Vagina (tissue), 2 donors: Measurements from ENCODE around the gene HCN4. TPM values are rescaled to one million over a fixed set of nuclear protein-coding genes. Genes with fewer than 3 reads are reported as not detected.

Experiments
- DNase-seq, 2 donors: peaks; one replicate each; pipeline ENCODE4 v3.0.0-alpha.2; 2017; ENCODE audit errors: extremely low spot score in 2 of 2
- H3K27ac ChIP-seq: fragments of 200-600 bp; sonication (generic); one replicate; pipeline ENCODE4 v1.5.1; 2019
- H3K27me3 ChIP-seq: fragments of 200-600 bp; sonication (generic); one replicate; pipeline ENCODE4 v1.5.1; 2019
- H3K36me3 ChIP-seq, 2 donors: fragments of 200-600 bp; sonication (generic); one replicate each; pipeline ENCODE4 v1.5.1; 2017 to 2019
- H3K4me1 ChIP-seq: fragments of 200-600 bp; sonication (generic); one replicate; pipeline ENCODE4 v1.5.1; 2019
- H3K4me3 ChIP-seq, 2 donors: fragments of 200-600 bp; sonication (generic); 1 replicate in 1 of 2; 2 replicates in 1 of 2; pipeline ENCODE4 v1.5.1; 2016 to 2019
- H3K9me3 ChIP-seq: fragments of 200-600 bp; sonication (generic); one replicate; pipeline ENCODE4 v1.5.1; 2019
- POLR2A ChIP-seq, 2 donors: fragments of 450-650 bp; IDR thresholded peaks; one replicate each; pipeline ENCODE4 v1.6.1; 2017; ENCODE audit warnings: antibody characterized with exemption in 2 of 2, mild to moderate bottlenecking in 2 of 2, moderate library complexity in 2 of 2
- POLR2AphosphoS5 ChIP-seq, 2 donors: sonication (generic); formaldehyde crosslinking; IDR thresholded peaks; one replicate each; pipeline ENCODE4 v1.9.0; 2017; ENCODE audit warnings: antibody characterized with exemption in 2 of 2, mild to moderate bottlenecking in 2 of 2, low read depth in 1 of 2; ENCODE audit not compliant: insufficient read depth in 1 of 2
- intact Hi-C: fragments of 100-400 bp; cut with DNase I; formaldehyde crosslinking; loops from one replicate; pipeline ENCODE4 v1.15.1; 2023
- total RNA-seq: library from RNA; depleted of rRNA; stranded (reverse); fragments of >200 nt; gene quantifications from one replicate; pipeline ENCODE4 v1.2.3, GENCODE V29; 2016
- TF ChIP-seq, protein P1 (sequence below), 3 experiments: fragments of 450-650 bp in 2 of 3; fragments of 200-600 bp in 1 of 3; sonication (generic) in 1 of 3; IDR thresholded peaks; one replicate each; pipeline ENCODE4 v1.5.1; 2017 to 2019; ENCODE audit warnings: antibody characterized with exemption in 3 of 3, mild to moderate bottlenecking in 2 of 3, moderate library complexity in 2 of 3

Gene HCN4
- total RNA-seq, 1 donor from 2014 or later, result 0.25 TPM

DNA sequence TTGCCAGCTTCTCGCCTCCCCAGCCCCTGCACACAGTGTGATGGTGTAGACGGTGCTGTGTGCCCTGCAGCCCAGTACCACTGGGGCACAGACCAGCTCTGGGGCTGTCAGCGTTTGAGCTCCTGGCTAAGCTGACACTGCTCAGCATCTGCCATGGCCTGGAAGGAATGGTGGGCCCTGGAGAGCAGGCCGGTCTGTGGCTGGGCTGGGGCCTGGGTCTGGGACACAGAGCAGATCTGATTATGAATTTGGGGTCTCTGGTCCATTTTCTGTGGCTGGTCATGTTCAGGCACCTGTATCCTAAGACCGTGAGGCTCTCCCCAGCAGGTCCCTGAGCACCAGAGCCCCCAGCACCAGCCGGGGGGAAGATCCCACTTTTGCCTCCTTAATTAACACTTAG lies 34.7 kb downstream of the HCN4 start:
- no peak for DNase-seq

GRCh38 chr15:73333001-73333400 lies 35.8 kb downstream of the HCN4 start:
- H3K9me3 ChIP-seq, result no peaks in the 10 kb centered on the region
- H3K27ac ChIP-seq, result no peak overlapping the region
- no peak for DNase-seq
- TF ChIP-seq POLR2AphosphoS5 (IDR thresholded peaks at IDR 0.05; ENCODE audit: insufficient read depth in 1 of 2, low read depth in 1 of 2) (no peak), POLR2A (IDR thresholded peaks at IDR 0.05) (no peak)
- TF ChIP-seq, protein P1, sequence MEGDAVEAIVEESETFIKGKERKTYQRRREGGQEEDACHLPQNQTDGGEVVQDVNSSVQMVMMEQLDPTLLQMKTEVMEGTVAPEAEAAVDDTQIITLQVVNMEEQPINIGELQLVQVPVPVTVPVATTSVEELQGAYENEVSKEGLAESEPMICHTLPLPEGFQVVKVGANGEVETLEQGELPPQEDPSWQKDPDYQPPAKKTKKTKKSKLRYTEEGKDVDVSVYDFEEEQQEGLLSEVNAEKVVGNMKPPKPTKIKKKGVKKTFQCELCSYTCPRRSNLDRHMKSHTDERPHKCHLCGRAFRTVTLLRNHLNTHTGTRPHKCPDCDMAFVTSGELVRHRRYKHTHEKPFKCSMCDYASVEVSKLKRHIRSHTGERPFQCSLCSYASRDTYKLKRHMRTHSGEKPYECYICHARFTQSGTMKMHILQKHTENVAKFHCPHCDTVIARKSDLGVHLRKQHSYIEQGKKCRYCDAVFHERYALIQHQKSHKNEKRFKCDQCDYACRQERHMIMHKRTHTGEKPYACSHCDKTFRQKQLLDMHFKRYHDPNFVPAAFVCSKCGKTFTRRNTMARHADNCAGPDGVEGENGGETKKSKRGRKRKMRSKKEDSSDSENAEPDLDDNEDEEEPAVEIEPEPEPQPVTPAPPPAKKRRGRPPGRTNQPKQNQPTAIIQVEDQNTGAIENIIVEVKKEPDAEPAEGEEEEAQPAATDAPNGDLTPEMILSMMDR (IDR thresholded peaks at IDR 0.05), result no peak
- H3K4me3 ChIP-seq, result no peak overlapping the region
- no peaks in the 10 kb centered on the region for H3K27me3 ChIP-seq
- H3K36me3 ChIP-seq, result no peaks in the 10 kb centered on the region
- no peaks in the 10 kb centered on the region for H3K4me1 ChIP-seq
- intact Hi-C loops, result no loop called here

More for the DNA sequence above, 34.7 kb downstream of the HCN4 start:
- no peak overlapping the region for H3K4me3 ChIP-seq
- H3K27ac ChIP-seq, result no peak overlapping the region
- H3K36me3 ChIP-seq, result no peaks in the 10 kb centered on the region
- no peaks in the 10 kb centered on the region for H3K9me3 ChIP-seq
- intact Hi-C loops, result no loop called here
- no peaks in the 10 kb centered on the region for H3K4me1 ChIP-seq
- TF ChIP-seq POLR2A (IDR thresholded peaks at IDR 0.05), result no peak
- TF ChIP-seq POLR2AphosphoS5 (IDR thresholded peaks at IDR 0.05; ENCODE audit: insufficient read depth in 1 of 2, low read depth in 1 of 2), result no peak
- TF ChIP-seq, protein P1 (IDR thresholded peaks at IDR 0.05), result no peak
- H3K27me3 ChIP-seq, result no peaks in the 10 kb centered on the region

DNA sequence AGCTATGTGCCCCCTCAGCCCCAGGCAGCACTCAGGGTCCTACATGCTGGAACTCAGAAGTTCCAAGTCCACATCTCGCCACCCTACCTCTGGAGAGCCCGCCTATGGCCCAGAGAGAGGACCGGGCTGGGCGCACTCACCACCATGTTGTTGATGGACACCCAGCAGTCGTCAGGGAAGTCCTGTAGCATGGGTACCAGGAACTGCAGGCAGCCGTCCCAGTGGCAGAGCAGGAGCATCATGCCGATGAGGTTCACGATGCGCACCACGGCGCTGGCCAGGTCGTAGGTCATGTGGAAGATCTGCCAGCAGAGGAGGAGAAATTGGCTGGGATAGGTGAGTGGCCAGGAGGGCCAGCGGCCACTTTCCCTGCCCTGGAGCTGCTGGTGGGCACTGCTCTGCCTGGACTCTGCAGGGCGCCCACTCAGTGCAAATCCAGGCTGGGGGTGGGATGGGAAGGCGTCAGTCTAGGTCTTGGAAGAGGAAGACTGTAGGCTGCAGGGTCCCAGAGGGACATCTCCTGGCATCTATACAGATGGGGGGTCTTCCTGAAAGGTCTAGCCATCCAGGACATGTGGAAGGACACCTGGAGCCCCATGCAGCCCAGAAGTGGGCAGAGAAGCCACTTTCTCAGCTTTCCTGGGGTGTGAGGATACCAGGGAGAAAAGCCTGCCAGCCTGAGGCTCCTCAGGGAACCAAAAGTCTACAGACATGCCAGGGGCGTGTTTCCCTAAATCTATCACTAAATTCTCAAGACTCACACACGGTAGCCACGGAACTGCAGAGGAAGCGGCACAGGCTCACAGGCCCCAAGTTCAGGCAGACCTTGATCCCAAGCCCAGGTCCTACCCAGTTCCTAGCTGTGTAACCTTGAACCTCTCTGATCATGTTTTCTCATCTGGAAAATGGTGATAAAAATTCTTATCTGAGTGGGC lies 36.5 kb downstream of the HCN4 start:
- Histone ChIP-seq H3K27ac (no peak overlapping the region), H3K36me3 (no peaks in the 10 kb centered on the region), H3K9me3 (no peaks in the 10 kb centered on the region), H3K4me1 (no peaks in the 10 kb centered on the region), H3K4me3 (no peak overlapping the region), H3K27me3 (no peaks in the 10 kb centered on the region)
- intact Hi-C loops, result no loop called here
- no peak for TF ChIP-seq POLR2A (IDR thresholded peaks at IDR 0.05)
- TF ChIP-seq, protein P1 (IDR thresholded peaks at IDR 0.05), result no peak
- no peak for TF ChIP-seq POLR2AphosphoS5 (IDR thresholded peaks at IDR 0.05; ENCODE audit: insufficient read depth in 1 of 2, low read depth in 1 of 2)
- DNase-seq, result no peak

- TF ChIP-seq, protein P1 (IDR thresholded peaks at IDR 0.05), result no peak
- H3K9me3 ChIP-seq, result no peaks in the 10 kb centered on the region
- no peak for DNase-seq
- H3K27ac ChIP-seq, result no peak overlapping the region
- H3K4me3 ChIP-seq, result no peak overlapping the region
- no peaks in the 10 kb centered on the region for H3K36me3 ChIP-seq
- no peaks in the 10 kb centered on the region for H3K27me3 ChIP-seq
- intact Hi-C loops, result no loop called here
- H3K4me1 ChIP-seq, result no peaks in the 10 kb centered on the region
These were observed 37.3 kb downstream of the HCN4 start for GRCh38 chr15:73331501-73331900.
